GM18505 (cell line): ENCODE measurements around the gene RHBDF2.

ENCODE experiments used
- ATAC-seq: cut with Tn5 transposase; IDR thresholded peaks from one replicate; pipeline ENCODE4 v1.9.1; 2021; ENCODE audit not compliant: unreplicated experiment
- POLR2A ChIP-seq: IDR thresholded peaks from 4 replicates; pipeline ENCODE4 v1.6.1; 2011; ENCODE audit warnings: borderline replicate concordance; ENCODE audit not compliant: insufficient read depth, insufficient read length; ENCODE audit errors: extremely low read depth

The RHBDF2 gene

DNA sequence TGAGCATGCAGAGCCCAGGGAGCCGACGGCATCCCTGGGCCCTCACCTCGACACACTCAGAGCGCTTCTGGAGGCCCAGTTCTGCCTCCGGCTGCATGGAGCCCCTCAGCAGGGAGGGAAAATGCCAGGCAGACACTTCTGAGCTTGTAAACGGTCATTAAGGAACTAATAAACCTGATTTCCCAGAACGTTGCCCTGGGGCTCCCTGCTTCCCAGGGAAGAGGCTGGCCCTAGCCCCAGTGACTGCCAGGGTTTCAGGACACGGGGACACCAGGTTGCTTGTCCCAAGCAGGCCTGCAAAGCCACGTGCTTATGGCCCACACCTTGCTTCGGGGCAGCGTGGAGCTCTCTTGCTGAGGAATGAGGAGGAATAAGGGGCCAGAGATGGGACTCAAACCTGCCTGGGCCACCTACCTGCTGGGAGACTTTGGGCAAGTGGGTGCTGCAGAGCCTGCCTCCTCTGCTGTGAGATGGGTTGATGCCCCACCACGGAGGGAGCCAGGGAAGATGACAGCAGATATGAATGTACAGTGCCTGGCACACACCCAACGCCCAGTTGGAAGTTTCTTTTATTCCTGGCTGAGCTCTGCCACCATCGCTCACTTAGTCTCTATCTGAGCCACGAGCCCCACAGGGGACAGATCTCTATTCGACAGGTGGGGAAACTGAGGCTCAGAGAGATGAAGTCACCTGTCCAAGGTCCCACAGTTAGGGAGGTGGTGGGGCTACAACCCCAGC is 5.4 kb downstream of the RHBDF2 start:
- no peak for ATAC-seq
- TF ChIP-seq POLR2A, result no peak

- ATAC-seq, result no peak
- TF ChIP-seq POLR2A, result no peak
These were observed 7.6 kb downstream of the RHBDF2 start for GRCh38 chr17:76493505-76494167.

DNA sequence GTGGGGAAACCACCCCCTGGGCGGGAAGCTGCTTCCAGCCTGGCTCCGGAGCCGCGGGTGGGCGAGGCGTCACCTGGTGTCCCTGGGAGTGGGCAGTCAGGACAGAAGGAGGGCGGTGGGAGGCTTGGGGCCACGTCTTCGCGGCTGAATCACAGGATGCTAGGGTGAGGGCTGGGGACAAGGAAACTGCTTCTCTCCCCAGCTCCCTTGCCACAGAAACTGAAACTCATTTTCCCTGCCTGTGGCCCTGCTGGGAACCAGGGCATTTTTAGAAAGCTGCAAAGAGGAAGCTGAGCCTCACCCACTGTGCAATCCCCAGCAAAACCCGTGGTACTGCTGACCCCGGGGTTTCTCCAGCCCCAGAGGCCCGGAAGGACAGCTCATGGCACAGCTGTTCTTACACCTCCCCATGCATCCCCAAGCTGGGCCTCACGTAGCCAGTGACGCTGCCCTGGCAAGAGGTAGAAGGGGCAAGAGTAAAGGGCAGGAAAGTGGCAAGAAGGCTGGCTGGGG is 8.2 kb downstream of the RHBDF2 start:
- peak; percentile 41 for TF ChIP-seq POLR2A
- ATAC-seq, result peak; percentile 43

DNA sequence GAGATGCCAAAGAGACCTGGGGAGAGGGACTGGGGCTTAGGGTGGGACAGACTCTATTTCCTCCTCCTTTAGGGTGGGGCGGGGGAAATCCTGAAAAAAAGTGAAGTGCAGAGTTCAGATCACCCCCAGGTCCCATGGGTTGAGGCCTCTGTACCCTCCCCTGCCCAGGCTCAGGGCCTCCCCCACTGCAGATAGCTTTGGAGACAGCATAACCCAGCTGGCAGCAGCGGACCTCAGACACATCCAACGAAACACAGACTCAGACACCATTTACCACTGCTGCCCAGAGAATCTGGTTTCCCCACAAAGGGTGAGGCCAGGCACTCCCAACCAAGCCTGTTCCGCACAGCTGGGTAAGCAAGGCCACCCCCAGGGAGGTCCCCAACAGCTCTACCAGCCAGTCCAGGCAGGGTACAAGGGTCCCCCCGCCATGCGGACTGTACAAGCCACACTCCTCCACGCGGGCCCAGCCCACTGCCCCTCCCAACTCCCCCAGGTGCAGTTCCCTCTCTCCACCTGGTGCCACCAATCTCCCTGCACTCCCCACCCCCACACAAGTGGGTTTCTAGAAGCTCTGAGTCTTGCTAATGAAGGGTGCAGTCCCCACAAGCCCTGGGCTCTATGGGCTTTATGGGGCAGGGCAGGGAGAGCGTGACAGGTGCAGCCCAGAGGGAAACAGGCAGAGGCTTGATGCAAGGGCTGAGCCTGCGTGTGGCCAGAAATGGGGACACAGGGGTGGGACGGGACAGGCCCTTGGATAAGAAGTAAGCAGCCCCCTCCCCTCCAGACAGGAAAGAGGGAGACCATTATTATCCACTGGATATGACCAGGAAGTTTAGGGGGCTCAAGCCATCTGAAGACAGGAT is 8.9 kb downstream of the RHBDF2 start:
- peak; percentile 50 for TF ChIP-seq POLR2A
- ATAC-seq, result peak; percentile 38

GRCh38 chr17:76491271-76492122 is 9.7 kb downstream of the RHBDF2 start:
- peak; percentile 4 for ATAC-seq
- TF ChIP-seq POLR2A, result peak; percentile 3

DNA sequence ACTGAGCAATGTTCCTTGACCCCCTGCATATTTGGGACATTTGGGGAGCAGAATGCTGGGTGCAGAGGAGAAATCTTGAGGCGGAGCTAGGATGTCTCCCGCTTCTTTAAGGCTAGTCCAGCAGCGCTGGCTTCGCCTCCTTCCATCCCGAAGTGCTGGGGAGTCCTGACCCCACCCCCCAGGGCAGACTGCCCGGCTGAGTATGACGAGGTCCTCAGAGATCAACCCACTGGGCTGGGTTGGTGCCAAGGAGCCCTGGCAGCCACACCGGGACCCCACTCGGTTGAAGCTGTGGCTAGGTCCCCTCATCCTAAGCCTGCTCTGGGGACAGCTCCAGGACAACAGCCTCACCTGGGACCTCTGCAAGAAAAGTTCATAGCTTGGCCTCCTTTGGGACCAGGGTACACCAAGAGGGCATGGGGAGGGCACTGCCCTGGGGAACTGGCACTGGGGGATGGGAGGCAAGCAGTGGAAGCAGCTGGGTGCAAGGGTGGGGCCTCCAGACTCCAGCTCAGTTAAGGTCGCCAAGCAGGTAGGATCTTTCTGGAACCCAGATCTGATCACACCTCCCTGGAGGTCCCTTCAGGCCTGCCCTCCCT is 11.0 kb downstream of the RHBDF2 start:
- no peak for ATAC-seq
- no peak for TF ChIP-seq POLR2A

DNA sequence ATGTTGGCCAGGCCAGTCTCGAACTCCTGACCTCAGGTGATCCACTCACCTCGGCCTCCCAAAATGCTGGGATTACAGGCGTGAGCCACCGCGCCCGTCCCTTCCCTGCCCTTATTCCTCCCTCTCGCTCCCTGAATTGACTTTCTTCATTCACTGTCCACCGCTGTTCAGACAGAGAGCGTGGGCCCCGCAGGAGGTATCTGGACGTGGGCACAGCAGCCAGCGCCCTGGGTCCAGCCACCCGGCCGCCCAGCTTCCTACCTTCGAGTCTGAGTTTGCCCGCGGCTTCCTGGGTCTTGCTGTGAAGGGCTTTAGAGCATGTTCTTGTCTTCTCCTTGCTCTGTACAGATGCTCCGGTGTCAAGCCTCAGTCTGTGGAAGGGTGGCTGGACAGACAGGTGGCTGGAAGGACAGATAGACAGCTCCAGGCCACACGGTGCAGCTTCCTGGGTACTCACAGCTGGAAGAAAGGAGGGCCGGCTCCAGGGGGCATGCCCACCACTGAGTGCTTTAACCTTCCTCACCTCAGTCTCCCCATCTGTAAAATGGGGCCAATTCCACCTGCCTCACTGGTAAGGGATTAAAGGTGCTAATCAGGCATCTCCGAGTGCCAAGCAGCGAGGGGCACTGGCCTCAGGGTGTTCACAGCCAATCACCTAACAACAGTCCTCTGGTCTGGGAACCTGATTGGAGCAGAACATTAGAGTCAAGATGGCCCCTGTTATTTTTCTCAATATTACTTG is 13.6 kb downstream of the RHBDF2 start:
- TF ChIP-seq POLR2A, result no peak

DNA sequence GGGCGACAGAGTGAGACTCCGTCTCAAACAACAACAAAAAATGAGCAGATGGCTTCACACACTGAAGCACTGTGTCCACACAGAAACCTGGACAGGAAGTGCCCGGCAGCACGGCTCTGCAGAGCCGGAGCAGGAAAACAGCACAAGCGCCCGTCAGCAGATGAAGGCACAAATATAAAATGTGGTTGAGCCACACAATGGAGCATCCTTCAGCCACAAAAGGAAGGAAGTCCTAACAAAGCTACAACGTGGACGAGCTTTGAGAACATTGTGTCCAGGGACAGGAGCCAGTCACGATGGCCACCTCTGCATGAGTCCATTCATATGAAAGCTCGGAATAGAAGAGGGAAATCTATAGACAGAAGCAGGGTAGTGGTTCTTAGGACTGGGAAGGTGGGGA is 15.7 kb downstream of the RHBDF2 start:
- TF ChIP-seq POLR2A, result no peak
- no peak for ATAC-seq

More for the DNA sequence above, 13.6 kb downstream of the RHBDF2 start:
- no peak for ATAC-seq

GRCh38 chr17:76484228-76484725 is 16.9 kb downstream of the RHBDF2 start:
- no peak for ATAC-seq

GRCh38 chr17:76481071-76481655 is 20.1 kb downstream of the RHBDF2 start:
- peak; percentile 47 for ATAC-seq
- peak; percentile 57 for TF ChIP-seq POLR2A

More at GRCh38 chr17:76484228-76484725, 16.9 kb downstream of the RHBDF2 start:
- no peak for TF ChIP-seq POLR2A

DNA sequence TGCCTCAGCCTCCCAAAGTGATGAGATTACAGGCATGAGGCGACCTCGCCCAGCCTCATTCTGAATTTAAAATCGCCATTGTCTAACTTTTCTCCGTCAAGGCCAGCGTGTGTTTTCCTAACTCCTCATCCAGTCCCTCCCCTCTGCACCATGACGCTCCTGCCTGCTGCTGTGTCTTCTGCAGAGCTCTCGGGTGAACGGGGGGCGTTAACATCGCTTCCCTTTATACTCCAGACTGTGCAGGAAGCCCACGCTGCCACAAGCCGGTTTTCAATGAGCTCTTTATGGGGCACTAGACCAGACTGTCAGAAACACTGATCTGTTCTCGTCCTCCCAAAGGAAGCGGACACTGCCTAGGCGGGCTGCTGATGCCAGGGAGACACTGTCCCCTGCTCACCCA is 20.6 kb downstream of the RHBDF2 start:
- peak; percentile 12 for ATAC-seq
- TF ChIP-seq POLR2A, result no peak

GRCh38 chr17:76479515-76480060 is 21.6 kb downstream of the RHBDF2 start:
- no peak for TF ChIP-seq POLR2A
- no peak for ATAC-seq
